T1000 (cell line): Measurements from ENCODE around the gene RNGTT.

ENCODE experiments used
- DNase-seq: peaks from one replicate; lab custom pipeline; 2025; ENCODE audit warnings: mixed read lengths; lab: John Stamatoyannopoulos, UW

The RNGTT gene

DNA sequence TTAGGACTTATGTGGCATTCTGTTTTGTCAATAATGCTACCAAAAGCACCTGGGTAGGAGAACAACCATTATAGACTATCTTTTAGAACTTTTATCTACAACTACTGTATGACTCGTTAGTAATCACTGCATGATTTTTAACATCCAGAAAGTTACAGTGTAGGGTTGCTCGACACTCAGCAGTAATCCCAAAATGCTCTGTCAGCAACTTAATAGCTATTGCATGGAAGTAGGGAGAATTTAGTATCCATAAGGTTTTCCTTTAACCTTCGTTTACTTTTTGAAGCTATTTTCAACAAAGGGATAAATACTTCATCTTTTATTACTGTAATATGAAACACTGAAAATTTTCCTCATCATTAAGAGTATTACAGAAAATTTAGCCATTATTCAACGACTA, 309.5 kb downstream of the RNGTT start:
- no peak for DNase-seq

DNA sequence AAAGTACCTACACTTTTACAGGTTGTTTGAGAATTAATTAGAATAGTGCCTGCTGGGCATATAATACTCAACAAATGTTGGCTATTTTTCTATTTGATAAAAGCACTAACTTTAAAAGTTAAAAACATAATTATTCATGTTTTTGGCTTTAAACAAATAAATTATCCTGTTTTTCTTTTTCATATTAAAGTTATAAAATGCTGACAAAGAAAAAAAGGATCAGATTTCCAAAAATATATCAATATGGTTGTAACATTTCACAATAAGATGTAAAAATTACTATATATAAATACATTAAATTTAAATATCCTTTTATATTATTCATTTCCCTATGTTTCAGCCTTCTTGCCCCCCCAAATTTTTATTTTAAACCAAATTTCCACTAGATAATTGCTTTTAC, 312.0 kb downstream of the RNGTT start:
- DNase-seq, result no peak

DNA sequence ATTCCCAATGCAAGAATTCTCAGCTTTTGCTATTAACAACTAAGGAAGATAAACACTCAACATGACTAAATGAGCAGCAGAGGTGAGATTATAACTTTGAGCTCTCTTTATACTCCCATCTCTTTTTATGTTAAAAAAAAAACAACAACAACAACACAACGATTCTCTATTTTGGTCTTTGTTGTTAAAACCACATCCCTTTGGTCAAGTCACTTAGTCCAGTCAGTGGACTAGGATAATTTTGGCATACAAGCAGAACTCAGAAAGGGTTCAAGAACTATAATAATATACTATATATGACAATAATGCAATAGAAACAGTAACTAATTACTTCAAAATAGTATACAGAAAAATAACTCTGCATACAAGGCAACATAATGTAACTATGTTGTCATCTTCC, 312.4 kb downstream of the RNGTT start:
- no peak for DNase-seq

DNA sequence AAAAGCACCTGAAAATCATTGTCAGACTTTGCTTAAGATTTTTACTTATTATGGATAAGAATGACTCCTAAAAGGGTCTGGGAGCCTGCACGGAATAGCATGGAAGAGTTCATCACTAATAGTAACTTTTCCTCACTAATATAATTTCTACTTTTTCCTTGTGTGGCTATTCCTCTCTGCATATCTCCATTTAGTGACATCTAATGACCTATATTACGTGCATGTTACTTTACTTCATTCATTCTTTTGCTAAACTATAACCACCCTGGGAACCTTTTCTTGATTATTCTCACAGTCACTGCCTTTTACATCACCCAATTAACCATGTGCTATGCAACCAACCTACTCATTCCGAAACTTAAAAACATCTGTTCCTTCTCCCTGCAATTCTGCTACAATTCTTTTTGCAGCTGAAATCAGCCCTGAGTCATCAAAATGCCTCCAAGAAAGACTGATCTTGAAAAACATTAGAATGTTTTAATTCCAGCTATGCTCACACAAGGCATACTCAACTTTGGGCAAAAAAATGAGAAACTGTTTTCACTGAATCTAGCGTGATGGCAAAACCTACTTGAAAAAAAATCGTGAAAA, 313.3 kb downstream of the RNGTT start:
- no peak for DNase-seq

DNA sequence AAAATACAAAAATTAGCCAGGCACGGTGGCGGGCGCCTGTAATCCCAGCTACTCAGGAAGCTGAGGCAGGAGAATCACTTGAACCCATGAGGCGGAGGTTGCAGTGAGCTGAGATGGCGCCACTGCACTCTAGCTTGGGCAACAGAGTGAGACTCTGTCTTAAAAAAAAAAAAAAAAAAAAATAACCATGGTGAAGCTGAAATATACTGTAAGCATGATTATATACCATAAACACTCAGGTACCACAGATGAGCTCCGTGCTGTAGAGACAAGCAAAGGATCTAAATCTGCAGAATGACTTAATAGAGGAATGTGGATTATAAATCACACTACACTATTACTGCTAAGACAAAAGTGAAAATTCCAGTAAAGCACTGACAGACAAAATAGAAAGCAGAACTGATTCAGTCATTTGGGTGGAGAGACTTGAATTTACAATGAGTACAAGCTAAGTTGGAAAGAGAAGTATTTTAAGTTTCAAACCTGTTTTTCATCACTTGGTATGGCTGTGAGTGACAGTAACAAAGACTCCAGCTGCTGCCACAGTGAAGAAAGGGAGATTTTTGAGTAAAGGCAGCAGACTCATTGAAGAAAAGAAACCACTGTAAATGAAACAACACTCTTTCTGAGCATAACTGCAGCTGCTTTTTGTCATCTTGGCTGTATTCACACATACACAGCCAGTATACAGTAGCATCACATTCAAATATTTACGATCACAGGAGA, 322.1 kb downstream of the RNGTT start:
- no peak for DNase-seq

DNA sequence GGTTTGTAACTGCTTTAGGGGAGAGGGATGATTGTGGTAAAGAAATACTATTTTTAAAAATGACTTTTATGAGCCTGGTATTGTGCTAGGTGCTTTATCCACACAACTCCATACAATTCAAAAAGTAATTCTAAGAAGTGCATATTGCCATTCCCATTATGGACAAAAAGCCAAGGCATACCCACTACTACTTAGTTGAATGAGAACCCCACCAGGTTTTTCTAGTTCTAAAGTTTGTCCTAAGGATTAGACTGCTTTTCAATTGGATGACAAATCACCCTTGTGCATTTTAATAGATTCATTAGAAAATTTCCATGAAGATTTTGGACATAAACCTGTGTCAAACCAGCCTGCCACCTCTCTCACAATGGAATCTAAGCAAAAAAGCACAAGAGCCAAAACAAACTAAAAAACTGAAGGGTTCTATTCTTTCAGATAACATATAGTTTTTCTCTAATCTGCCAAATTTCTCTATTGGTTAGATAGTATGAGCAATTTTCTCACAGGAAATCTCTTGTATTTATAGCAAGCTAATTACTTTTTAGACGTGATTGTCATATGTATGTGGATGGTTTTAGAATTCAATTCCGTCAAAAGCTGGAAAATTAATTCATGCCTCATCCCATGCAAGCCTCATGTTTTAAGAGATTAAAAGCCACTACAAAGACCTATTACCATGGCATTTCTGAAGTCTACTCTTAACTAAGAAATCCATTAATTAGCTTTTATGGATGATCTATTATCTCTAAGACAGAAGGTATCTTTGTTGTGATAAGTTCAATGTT, 325.5 kb downstream of the RNGTT start:
- DNase-seq, result no peak

DNA sequence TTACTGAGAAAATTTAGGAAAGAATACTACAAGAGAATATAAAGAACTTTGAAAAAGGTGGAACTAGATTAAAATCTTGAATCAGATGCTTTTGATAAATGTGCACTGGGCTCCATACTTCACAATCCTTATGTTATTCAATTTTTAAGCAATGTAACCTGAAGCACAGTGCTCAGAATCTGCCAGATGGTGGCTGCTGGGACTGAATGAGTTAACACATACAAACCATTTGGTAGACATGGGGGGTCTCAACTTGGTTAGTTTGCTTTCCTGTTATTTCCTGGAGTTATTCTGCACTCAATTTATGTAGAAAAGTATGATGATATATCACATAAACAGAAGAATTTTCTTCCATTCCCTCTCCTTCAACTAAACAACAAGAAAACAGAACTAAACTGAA, 326.5 kb downstream of the RNGTT start:
- DNase-seq, result no peak

DNA sequence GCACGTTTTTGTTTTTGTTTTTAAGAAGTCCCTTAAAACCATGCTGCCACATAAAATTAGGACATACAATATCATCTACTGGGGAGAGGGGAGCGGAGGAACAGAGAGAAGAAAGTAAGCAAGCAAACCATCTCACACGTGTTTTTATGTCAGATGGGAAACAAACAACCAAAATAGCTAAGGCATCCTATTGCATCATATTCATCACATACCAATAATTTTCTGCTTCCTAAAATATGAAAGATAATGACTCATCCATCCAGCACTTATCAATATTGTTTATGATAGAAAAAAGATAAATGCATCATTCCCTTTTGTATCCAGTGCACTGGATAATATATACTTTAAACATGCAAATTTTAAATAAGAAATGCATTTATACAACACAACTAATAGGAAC, 329.6 kb downstream of the RNGTT start:
- DNase-seq, result no peak

DNA sequence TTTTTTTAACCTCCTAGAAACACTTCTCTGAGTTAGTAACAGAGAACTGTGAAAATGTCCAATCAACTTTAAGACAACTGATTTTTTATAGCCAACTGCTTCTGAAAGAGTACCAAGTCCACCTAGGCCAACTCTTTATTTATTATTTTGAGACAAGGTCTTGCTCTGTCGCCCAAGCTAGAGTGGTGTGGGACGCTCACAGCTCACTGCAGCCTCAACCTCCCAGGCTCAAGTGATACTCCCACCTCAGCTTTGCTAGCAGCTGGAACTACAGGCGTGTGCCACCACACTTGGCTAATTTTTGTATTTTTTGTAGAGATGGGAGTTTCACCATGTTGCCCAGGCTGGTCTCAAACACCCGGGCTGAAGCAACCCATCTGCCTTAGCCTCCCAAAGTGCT, 331.6 kb downstream of the RNGTT start:
- no peak for DNase-seq

DNA sequence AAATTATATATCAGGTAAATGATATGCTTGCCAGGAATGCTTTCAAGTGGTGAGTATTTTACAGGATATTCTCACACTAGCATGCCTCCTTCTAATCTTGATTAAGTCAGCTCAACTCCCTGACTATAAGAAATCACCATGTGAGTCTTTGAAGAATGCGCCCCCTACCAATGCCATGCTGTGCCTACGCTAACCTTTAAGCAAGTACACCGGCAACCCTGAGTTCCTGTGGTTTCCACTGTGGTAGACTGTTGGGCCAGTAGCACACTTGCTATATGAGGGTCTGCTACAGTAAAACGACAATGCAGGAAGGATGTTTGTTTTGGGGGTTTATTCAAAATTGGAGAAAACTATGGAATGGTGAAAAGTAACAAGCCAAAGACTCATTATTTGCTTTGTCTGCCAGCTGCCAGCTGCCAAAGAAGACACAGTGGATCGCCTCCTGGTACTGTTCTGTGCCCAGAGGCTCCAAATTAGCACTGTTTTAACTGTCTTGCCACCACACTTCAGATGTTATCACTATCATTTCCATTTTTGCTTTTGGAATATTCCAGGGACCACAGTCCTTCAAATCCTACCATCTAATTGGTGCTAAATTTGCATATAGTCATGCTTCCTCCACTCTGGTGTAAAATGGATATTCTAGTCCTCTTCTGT, 333.5 kb downstream of the RNGTT start:
- DNase-seq, result no peak

DNA sequence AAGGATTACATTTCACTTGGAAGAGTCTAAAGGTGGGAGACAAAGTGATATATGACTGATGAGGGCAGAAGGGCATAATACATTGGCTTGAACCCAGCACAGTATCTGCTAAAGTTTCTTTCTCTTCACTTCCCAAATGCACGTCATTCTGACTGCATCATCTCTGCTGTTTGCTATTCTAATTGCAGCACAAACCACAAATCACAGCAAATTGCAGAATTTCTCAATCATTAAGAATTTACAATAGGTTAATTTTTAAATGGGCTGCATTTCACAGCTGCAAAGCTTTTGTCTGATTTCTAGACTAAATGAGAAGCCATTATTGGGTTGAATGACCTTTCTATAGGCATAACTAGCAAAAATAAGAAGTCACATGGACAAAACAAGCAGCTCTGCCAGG, 337.0 kb downstream of the RNGTT start:
- DNase-seq, result no peak

DNA sequence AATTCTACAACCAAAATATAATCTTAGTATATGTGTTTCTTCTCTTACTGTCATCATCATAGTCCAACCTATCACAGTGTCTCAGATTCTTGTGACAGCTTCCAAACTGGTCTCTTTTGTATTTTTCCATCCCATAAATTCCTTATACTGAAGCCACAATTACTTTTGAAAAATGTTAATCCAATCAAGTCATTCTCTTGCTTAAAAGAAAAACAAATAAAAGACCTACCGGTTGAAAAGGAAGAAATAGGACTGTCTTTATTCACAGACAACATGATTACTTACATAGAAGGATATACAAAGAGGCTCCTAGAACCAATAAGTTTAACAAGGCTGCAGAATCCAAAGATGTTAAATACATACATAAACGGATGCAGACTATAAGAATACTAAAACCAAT, 339.9 kb downstream of the RNGTT start:
- DNase-seq, result no peak

DNA sequence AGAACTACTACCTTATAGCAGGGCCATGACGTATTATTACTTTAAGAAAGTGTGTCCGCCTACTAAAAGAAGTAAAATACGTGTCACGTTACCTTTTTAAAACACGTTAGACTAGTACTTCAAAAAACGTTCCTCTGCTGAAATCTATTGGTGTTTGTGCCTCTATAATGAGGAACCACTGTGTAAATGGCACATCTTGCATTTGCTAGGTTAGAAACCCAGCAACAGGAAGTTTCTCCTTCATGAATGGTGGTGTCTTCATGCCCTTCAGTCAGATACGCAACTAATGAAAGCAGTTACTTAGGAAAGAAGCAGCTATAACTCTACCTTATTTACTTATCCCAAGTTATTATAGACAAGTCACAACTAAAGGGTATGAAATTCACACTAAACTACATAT, 343.5 kb downstream of the RNGTT start:
- DNase-seq, result no peak

DNA sequence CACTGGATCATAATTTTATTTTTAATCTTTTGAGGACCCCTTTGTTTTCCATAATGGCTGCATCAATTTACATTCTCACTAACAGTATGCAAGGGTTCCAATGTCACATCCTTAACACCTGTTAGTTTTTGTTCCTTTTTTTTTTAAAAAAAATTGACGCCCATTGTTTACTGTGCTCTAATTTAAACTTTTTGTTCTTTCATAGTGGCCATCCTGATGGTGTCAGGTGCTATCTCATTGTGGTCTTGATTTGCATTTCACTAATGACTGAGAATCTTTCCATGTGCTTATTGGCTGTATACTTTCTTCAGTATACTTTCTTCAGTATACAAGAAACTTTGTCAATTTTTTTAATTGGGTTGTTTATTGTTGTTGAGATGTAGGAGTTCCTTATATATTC, 347.0 kb downstream of the RNGTT start:
- no peak for DNase-seq

DNA sequence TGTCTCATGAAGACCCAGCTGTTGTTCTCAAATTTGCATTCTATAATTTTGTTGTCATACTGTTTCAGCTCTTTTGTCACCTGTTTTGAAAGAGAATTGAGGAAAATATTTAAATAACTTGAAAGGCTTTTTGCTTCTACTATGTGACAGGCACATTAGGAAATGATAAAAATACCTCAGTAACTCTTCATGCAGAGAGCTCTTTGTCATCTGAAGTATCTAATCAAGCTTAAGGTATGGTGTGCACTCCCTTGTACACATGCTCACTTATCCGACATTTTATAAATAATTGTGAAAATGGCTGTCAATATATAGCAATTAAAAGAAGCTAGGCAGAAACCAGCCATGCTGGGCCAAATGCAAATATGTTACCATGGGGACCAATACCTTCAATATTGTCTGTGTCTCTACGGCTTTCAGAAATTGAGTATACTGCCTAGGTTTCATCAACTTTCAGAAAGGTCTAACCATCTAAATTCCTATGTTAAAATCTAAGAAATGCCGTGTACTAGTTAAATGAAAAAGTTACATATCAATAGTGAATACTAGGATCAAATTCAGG, 349.0 kb downstream of the RNGTT start:
- no peak for DNase-seq

DNA sequence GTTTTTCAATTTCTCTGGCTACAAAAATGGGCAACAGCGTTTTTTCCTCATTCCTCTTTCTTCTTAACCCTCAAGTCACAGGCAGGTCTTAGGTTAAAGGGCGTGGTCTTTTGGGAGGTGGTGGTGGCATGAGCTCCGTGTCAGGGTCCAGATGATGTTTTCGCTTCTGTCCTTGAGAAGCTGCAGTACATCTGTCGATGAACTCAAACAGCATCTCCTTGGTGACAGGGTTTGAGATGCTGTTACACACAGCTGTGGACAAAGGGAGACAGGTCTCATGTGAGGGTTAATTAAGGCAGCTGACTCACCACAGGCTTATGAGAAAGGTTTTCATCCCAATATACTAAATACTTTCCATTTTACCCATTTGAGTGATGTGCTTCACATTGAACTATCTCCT, 350.8 kb downstream of the RNGTT start:
- DNase-seq, result no peak

DNA sequence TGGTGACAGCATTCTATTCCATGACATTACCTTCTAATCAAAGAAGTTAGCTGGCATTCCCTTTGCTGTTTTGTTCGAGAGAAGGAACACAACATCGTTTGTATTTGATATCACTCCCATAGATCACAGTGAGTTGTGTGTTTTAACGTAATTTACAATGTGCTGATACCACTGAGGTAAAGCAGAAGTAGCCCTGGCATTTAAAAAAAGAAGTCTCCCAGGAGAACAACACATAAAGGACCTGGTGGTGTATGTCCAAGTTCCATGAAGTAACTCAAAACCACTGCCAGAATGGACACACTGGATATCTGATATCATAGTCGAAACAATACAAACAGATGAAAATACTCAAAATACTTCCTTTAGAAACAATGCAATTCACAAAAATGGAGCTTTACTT, 351.7 kb downstream of the RNGTT start:
- no peak for DNase-seq

DNA sequence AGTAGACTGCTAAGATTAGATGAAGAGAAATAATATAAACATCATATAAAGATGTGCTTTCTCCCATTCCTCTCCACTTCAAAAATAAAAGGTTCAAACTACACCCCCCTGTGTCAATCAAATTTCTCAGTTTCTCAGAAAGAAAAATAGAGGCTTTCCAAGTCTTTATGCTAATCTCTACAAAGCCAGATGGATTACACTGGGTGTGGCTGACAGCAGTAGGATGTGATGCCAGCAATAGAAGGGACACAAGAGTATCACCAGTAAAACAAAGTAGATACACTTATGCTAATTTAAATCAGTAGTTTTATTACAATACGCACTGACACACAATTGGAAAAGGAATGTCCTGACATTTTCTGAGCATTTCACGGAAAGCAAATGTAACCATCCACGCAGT, 353.4 kb downstream of the RNGTT start:
- DNase-seq, result no peak

DNA sequence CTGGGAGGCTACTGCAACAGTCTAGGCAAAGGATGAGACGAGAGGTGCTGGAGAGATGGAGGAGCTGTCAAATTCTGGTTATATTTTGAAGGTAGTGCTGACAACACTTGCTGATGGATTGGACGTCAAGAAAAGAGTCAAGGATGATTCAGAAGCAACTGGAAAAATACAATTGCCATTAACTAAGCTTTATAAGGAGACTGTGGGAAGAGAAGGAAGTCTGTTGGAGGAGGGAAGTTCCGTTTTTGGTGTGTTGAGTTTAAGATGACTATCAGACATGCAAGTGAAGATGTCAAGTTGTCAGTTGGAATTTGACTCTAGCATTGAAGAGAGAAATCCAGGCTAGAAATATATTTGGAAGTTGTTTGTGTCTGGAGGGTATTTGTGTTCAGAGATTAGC, 358.1 kb downstream of the RNGTT start:
- no peak for DNase-seq

DNA sequence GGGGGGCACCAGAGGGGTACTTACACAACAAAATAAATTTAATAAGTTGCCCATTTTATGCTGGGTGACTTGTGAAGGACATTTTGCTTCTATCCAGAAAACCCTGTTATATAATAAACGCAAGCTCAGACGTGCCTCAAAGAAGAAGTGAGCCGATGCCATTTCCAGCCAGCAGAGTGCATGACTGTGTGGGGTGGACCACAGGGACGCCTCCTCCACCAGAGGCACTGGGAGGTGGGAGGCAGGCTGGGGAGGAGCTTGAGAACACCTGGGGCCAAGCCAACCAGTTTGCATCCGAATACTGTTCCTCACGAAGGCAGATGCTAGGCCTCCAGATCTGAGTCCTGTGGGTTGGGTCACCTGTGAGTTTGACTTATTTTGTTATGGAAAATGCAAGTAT, 363.8 kb downstream of the RNGTT start:
- DNase-seq, result no peak

DNA sequence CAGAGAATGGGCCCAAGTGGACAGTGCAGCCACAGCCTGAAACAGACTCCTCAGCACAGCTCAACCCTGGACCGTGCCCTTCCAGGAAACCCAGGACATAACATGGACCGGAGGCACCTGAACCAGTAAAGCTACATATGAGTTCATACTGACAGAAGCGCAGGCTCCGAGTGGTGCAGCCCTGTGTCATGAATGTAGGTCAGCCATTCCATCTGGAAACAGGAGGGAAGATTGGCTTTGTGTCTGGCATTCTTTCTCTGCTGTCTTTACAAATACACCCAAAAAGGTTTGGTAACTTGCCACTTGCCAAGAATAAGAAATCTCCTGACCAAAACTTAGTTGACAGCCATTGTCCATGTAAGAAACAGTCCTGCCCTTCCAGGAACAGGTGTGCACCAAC, 366.6 kb downstream of the RNGTT start:
- DNase-seq, result no peak

DNA sequence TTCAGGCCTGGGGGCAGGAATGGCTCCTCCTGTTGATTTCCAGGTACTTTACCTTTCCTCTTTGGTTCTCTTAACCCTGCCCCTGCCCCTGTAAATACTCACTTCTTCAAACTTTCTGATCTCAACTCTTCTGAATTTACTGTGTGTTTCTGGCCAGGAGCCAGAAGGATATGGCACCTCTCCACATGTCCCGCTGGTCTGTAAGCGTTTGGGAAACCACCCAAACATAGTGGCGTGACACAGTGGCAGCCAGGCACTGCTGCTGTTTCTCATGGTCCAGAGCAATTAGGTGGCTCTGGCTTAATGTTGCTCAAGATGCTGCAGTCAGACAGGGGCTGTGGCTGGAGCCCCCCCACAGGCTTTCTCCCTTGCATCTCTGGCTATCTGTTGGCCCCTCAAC, 374.5 kb downstream of the RNGTT start:
- no peak for DNase-seq

DNA sequence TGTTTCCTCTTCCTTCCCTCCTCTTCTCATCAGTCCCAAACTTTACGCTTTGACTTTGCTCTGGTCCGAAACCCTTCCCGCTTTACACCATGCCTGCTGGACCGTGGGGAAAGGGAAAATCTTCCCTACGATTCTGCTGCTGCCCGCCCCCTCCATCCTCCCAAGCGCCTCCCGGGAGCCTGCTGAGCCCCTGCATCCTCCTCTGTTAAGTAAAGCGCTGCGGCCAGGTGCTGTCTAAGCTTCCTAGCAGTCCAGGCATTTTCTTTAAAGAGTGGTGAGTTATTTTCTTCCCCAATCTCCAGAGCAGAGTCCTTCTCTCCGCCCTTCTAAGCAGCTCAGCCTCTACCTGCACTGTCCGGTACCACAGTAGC, 376.3 kb downstream of the RNGTT start:
- DNase-seq, result no peak
